GM13976 (cell line): ENCODE results near the gene DDA1.

ENCODE experiments used
- DNase-seq: peaks from one replicate; pipeline ENCODE4 v3.0.0; 2012; ENCODE audit warnings: low spot score
- CTCF ChIP-seq: IDR thresholded peaks from 2 replicates; pipeline ENCODE4 v1.5.1; 2012; ENCODE audit warnings: borderline replicate concordance, mild to moderate bottlenecking; ENCODE audit not compliant: insufficient read depth; ENCODE audit errors: extremely low read depth, missing control alignments, control extremely low read depth
- in situ Hi-C: fragments of 300-500 bp; cut with MboI; formaldehyde crosslinking; loops from one replicate; pipeline ENCODE4 v1.12.0; 2022; ENCODE audit warnings: low sequenced_read_pairs, mixed read lengths, inconsistent platforms; ENCODE audit not compliant: unreplicated experiment

The DDA1 gene

GRCh38 chr19:17309198-17309964, at the start of gene DDA1:
TSS of gene DDA1 (plus strand) at chr19:17309563. CDS start at chr19:17309655, 92 bp downstream.
- peak; percentile 99 for DNase-seq
- no peak for TF ChIP-seq CTCF
- in situ Hi-C loops = no loop called here

- DNase-seq = no peak
- TF ChIP-seq CTCF = no peak
- in situ Hi-C loops = no loop called here
These were observed 49.4 kb upstream of the DDA1 start for GRCh38 chr19:17259934-17260333.

GRCh38 chr19:17260842-17261325, 48.5 kb upstream of the DDA1 start:
- in situ Hi-C loops = no loop called here
- TF ChIP-seq CTCF = peak; percentile 91
- DNase-seq = peak; percentile 95

- in situ Hi-C loops = no loop called here
- no peak for DNase-seq
- no peak for TF ChIP-seq CTCF
These were observed 46.8 kb upstream of the DDA1 start for GRCh38 chr19:17262557-17262956.

- TF ChIP-seq CTCF = no peak
- in situ Hi-C loops = no loop called here
- DNase-seq = no peak
These were observed 45.4 kb upstream of the DDA1 start for GRCh38 chr19:17263712-17264640.

- DNase-seq = no peak
- in situ Hi-C loops = no loop called here
- TF ChIP-seq CTCF = no peak
These were observed 44.8 kb upstream of the DDA1 start, which contains the start of gene USHBP1 for GRCh38 chr19:17264641-17264979. TSS of gene USHBP1 (minus strand) at chr19:17264745. CDS start at chr19:17264299, 446 bp downstream.
